Upper lobe of left lung (tissue), 6 donors: ENCODE results near the gene NWD2. TPM values are rescaled to one million over a fixed set of nuclear protein-coding genes. Genes with fewer than 3 reads are reported as not detected.

Experiments
- ATAC-seq, 2 donors: fragments of 200-7000 bp; cut with Tn5 transposase; one replicate each; pipeline ENCODE4 v1.9.1; 2022; ENCODE audit warnings: mild to moderate bottlenecking in 2 of 2, moderate library complexity in 2 of 2; ENCODE audit not compliant: low FRiP score in 2 of 2
- DNase-seq, 2 donors: peaks; one replicate each; pipeline ENCODE4 v3.0.0-alpha.2; 2019 to 2020
- H3K27ac ChIP-seq, 4 donors: fragments of 200-600 bp; sonication (generic); one replicate each; pipeline ENCODE4 v1.5.1; 2016 to 2019
- H3K27me3 ChIP-seq, 4 donors: fragments of 200-600 bp; sonication (generic); one replicate each; pipeline ENCODE4 v1.5.1; 2017 to 2019
- H3K36me3 ChIP-seq, 4 donors: fragments of 200-600 bp; sonication (generic); one replicate each; pipeline ENCODE4 v1.5.1; 2016 to 2019
- H3K4me1 ChIP-seq, 4 donors: fragments of 200-600 bp; sonication (generic); one replicate each; pipeline ENCODE4 v1.5.1; 2018 to 2019
- H3K4me3 ChIP-seq, 4 donors: fragments of 200-600 bp; sonication (generic); one replicate each; pipeline ENCODE4 v1.5.1; 2017 to 2019; ENCODE audit warnings: mild to moderate bottlenecking in 2 of 4, moderate library complexity in 1 of 4
- H3K9me3 ChIP-seq, 4 donors: fragments of 200-600 bp; sonication (generic); one replicate each; pipeline ENCODE4 v1.5.1; 2018 to 2019
- EP300 ChIP-seq, 4 donors: sonication (generic); formaldehyde crosslinking; IDR thresholded peaks; one replicate each; pipeline ENCODE4 v1.5.1; 2017; ENCODE audit warnings: antibody characterized with exemption in 4 of 4, control low read depth in 2 of 4
- POLR2A ChIP-seq, 4 donors: fragments of 450-650 bp; IDR thresholded peaks; one replicate each; pipeline ENCODE4 v1.5.1; 2016 to 2017; ENCODE audit warnings: antibody characterized with exemption in 4 of 4, mild to moderate bottlenecking in 2 of 4
- POLR2AphosphoS5 ChIP-seq, 2 donors: sonication (generic); formaldehyde crosslinking; IDR thresholded peaks; one replicate each; pipeline ENCODE4 v1.5.1; 2017; ENCODE audit warnings: antibody characterized with exemption in 2 of 2
- WGBS, 2 donors: methylation state at CpG; one replicate each; pipeline ENCODE4 v1.1.5; 2017 to 2018; 5-methylcytosine and 5-hydroxymethylcytosine counted together
- total RNA-seq, 6 donors: library from RNA; depleted of rRNA in 4 of 6; stranded (reverse); fragments of >200 nt in 4 of 6; gene quantifications; one replicate each; pipeline versions ENCODE4 v1.1.0 to v1.2.1, GENCODE V29; 2016 to 2021
- TF ChIP-seq, protein P1 (sequence below), 6 experiments: fragments of 450-650 bp in 4 of 6; fragments of 200-600 bp in 2 of 6; sonication (generic) in 2 of 6; IDR thresholded peaks; one replicate each; pipeline ENCODE4 v1.5.1; 2016 to 2019; ENCODE audit warnings: antibody characterized with exemption in 6 of 6
- donor health status: DM: no; HTN: no; CAD: no; lungs with moderate emphysema.
- donor health status: DM: no; HTN: yes; CAD: no; lungs with severe emphysema.

The NWD2 gene
- total RNA-seq, 6 donors from 2014 or later, result not detected

DNA sequence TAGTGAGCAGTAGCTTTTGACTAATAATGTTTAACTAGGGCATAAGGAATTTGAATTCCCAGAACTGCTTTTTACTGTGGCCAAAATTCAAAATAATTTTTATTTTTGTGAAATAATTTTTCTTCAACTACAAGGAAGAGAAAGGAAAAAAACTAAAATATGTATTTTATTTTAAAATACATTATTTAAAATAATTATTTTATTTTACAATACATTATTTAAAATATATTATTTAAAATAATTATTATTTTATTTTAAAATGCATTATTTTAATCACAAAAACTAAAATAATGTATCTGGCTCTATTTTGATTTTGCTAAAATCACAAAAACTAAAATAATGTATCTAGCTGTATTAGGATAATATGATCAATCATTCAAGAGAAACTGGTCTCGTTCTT is 231.2 kb downstream of the NWD2 start:
- no peaks in the 10 kb centered on the region for H3K9me3 ChIP-seq
- TF ChIP-seq, protein P1, sequence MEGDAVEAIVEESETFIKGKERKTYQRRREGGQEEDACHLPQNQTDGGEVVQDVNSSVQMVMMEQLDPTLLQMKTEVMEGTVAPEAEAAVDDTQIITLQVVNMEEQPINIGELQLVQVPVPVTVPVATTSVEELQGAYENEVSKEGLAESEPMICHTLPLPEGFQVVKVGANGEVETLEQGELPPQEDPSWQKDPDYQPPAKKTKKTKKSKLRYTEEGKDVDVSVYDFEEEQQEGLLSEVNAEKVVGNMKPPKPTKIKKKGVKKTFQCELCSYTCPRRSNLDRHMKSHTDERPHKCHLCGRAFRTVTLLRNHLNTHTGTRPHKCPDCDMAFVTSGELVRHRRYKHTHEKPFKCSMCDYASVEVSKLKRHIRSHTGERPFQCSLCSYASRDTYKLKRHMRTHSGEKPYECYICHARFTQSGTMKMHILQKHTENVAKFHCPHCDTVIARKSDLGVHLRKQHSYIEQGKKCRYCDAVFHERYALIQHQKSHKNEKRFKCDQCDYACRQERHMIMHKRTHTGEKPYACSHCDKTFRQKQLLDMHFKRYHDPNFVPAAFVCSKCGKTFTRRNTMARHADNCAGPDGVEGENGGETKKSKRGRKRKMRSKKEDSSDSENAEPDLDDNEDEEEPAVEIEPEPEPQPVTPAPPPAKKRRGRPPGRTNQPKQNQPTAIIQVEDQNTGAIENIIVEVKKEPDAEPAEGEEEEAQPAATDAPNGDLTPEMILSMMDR (IDR thresholded peaks at IDR 0.05), result no peak
- TF ChIP-seq EP300 (IDR thresholded peaks at IDR 0.05), result no peak
- TF ChIP-seq POLR2AphosphoS5 (IDR thresholded peaks at IDR 0.05), result no peak
- TF ChIP-seq POLR2A (IDR thresholded peaks at IDR 0.05), result no peak
- no peaks in the 10 kb centered on the region for H3K36me3 ChIP-seq
- no peak overlapping the region for H3K4me3 ChIP-seq
- H3K27me3 ChIP-seq, result no peaks in the 10 kb centered on the region
- WGBS, 2 donors, result 74 to 81% methylated on average over 1 of the region's 1 CpG
- ATAC-seq (no peak), DNase-seq (no peak)
- no peak overlapping the region for H3K27ac ChIP-seq
- H3K4me1 ChIP-seq, result peaks cover 0 to 3% (median 1%) of the 10 kb centered on the region in 4 donors

DNA sequence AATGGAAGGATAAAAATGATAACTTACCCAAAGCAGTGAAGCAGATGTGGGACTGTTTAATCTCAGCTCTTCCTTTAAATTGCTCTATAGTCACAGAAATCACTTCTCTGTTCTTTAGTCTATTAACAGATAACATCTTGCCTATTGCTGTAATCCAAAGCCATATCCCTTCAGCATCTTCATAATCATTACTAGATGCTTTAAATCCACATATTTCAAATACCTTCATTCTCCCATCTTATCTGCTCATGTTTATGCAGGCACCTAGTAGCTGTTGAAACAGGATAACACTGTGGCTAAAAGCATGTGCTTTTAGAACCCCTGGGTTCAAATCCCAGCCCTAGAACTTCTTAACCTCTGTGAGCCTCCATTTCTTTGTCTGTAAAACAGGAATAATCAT is 231.7 kb downstream of the NWD2 start:
- no peak for TF ChIP-seq POLR2AphosphoS5 (IDR thresholded peaks at IDR 0.05)
- no peak for TF ChIP-seq EP300 (IDR thresholded peaks at IDR 0.05)
- TF ChIP-seq, protein P1 (IDR thresholded peaks at IDR 0.05), result no peak
- no peak for TF ChIP-seq POLR2A (IDR thresholded peaks at IDR 0.05)
- Histone ChIP-seq H3K9me3 (no peaks in the 10 kb centered on the region), H3K4me3 (no peak overlapping the region), H3K27ac (no peak overlapping the region), H3K27me3 (no peaks in the 10 kb centered on the region), H3K36me3 (no peaks in the 10 kb centered on the region), H3K4me1 (peaks cover 0 to 3% (median 1%) of the 10 kb centered on the region in 4 donors)
- no peak for DNase-seq
- no peak for ATAC-seq

DNA sequence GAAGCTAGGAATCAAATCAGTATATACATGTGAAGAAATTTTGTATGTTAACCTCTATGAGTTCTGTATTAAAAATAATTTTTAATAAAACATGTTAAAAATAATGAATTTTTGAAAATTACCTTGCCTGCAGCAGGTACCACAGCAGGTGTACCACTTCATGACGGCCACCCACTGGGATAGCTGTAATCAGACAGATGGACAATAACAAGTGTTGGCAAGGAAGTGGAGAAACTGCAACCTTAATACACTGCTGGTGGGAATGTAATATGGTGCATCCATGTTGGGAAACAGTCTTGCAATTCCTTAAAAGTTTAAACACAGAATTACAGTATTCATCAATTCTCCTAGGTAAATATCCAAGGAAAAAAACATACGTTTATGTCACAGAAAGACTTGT is 232.1 kb downstream of the NWD2 start:
- 91 to 93% methylated on average over 2 of the region's 2 CpGs for WGBS, 2 donors
- ATAC-seq (no peak), DNase-seq (no peak)
- H3K27me3 ChIP-seq, result no peaks in the 10 kb centered on the region
- no peak overlapping the region for H3K27ac ChIP-seq
- H3K9me3 ChIP-seq, result no peaks in the 10 kb centered on the region
- no peaks in the 10 kb centered on the region for H3K36me3 ChIP-seq
- peaks cover 0 to 3% (median 1%) of the 10 kb centered on the region in 4 donors for H3K4me1 ChIP-seq
- no peak overlapping the region for H3K4me3 ChIP-seq
- TF ChIP-seq POLR2A (IDR thresholded peaks at IDR 0.05), result no peak
- no peak for TF ChIP-seq EP300 (IDR thresholded peaks at IDR 0.05)
- no peak for TF ChIP-seq POLR2AphosphoS5 (IDR thresholded peaks at IDR 0.05)
- TF ChIP-seq, protein P1 (IDR thresholded peaks at IDR 0.05), result no peak

DNA sequence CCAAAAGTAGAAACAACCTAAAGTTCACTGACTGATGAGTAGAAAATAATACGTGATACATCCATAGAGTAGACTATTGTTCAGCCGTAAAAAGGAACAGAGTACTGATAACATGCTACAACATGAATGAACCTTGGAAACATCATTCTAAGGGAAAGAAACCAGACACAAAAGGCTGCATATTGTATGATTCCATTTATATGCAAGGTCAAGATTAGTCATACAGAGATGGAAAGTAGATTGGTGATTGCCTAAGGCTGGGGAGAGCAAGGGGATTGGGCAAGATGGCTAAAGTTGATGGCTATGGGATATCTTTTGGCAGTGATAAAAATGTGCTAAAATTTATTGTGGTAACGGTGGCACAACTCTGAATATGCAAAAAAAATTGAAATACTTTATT is 232.6 kb downstream of the NWD2 start:
- Histone ChIP-seq H3K4me1 (peaks cover 0 to 3% (median 1%) of the 10 kb centered on the region in 4 donors), H3K9me3 (no peaks in the 10 kb centered on the region), H3K4me3 (no peak overlapping the region), H3K27me3 (no peaks in the 10 kb centered on the region), H3K27ac (no peak overlapping the region), H3K36me3 (no peaks in the 10 kb centered on the region)
- WGBS, 2 donors, result 88 to 96% methylated on average over 3 of the region's 3 CpGs
- DNase-seq (no peak), ATAC-seq (no peak)
- TF ChIP-seq EP300 (IDR thresholded peaks at IDR 0.05) (no peak), POLR2AphosphoS5 (IDR thresholded peaks at IDR 0.05) (no peak), POLR2A (IDR thresholded peaks at IDR 0.05) (no peak)
- TF ChIP-seq, protein P1 (IDR thresholded peaks at IDR 0.05), result no peak

DNA sequence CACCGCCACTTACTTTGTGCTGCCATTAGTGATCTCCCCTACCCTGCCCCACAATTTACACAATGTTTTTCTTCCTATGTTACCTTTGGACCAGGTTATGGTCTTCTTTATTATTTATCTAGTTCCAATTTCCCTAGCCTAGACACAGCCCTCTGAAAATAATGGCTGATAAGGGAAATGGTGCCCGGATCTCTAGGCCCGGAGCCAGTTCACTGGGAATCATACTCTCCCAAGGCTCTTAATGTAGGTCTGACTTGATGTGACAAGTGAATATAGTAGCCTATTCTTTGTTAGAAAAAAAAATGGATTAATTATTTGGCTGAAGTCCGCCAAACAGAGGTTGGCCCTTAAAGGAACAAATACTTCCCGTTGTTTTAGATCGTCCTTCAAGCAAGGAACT is 233.6 kb downstream of the NWD2 start:
- DNase-seq, result no peak
- no peak for ATAC-seq
- WGBS, 2 donors, result 55 to 66% methylated on average over 6 of the region's 6 CpGs
- H3K9me3 ChIP-seq, result no peaks in the 10 kb centered on the region
- TF ChIP-seq POLR2A (IDR thresholded peaks at IDR 0.05) (no peak), EP300 (IDR thresholded peaks at IDR 0.05) (no peak), POLR2AphosphoS5 (IDR thresholded peaks at IDR 0.05) (no peak)
- TF ChIP-seq, protein P1 (IDR thresholded peaks at IDR 0.05), result no peak
- peaks cover 0 to 3% (median 1%) of the 10 kb centered on the region in 4 donors for H3K4me1 ChIP-seq
- H3K27me3 ChIP-seq, result no peaks in the 10 kb centered on the region
- H3K36me3 ChIP-seq, result no peaks in the 10 kb centered on the region
- H3K27ac ChIP-seq, result no peak overlapping the region
- H3K4me3 ChIP-seq, result no peak overlapping the region
